ENCODE measurements around the gene SUMO3.

Gene SUMO3

DNA sequence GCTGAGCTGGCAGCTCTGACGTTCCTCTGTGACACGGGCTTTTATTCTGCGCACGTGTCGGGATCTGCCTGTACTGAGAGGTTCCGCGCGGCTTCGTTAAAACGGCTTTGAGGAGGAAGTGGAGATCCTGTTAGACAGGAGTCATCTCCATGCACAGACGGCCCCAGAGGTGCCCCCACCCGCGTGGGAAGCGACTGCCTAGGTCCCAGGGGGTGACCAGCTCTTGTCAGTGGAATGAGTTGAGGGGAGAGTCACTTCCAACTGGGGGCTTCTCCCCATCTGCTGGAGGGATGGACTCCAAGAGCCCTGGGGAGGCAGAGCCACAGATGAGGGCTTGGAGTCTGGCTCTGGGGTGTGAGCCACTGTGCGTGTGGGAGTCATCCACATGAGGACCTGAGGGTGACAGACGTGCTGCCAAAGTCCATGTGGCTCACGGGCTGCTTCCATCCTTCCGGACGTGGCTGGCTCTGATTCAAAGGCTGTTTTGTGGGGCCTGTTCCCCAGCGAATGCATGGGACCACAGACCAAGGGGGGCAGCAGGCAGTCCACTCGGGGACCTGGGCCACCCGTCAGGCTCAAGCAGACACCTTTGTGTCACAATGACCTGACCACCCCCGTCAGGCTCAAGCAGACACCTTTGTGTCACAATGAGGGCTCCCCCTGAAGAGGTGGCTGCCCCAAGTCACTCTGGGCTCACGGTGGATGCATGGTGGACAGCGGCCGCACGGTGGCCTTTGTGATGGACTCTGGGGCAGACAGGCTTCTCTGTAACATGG is 28.8 kb upstream of the SUMO3 start:
- DNase-seq (ENCODE audit: low read depth) = no peak
- H3K4me3 ChIP-seq (ENCODE audit: low read depth, low read length) = no peak overlapping the region
- TF ChIP-seq CTCF (conservative IDR thresholded peaks at IDR 0.05; ENCODE audit: low read depth, low read length) = no peak

DNA sequence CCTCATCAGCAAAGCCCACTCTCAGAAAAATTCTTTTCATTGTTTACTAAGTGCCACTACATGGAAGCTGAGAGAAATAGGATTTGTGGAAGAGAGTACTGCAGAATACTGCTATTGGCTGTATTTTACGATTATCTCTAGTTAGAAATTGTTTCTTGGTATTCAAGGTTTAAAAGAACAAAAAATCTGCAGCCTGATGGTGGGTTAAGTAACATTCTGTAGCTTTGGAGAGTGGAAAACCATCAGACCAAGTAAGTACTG is 28.3 kb upstream of the SUMO3 start:
- peak overlapping the region; percentile 44 for H3K4me3 ChIP-seq (ENCODE audit: low read depth, low read length)
- peak; percentile 30 for DNase-seq (ENCODE audit: low read depth)

DNA sequence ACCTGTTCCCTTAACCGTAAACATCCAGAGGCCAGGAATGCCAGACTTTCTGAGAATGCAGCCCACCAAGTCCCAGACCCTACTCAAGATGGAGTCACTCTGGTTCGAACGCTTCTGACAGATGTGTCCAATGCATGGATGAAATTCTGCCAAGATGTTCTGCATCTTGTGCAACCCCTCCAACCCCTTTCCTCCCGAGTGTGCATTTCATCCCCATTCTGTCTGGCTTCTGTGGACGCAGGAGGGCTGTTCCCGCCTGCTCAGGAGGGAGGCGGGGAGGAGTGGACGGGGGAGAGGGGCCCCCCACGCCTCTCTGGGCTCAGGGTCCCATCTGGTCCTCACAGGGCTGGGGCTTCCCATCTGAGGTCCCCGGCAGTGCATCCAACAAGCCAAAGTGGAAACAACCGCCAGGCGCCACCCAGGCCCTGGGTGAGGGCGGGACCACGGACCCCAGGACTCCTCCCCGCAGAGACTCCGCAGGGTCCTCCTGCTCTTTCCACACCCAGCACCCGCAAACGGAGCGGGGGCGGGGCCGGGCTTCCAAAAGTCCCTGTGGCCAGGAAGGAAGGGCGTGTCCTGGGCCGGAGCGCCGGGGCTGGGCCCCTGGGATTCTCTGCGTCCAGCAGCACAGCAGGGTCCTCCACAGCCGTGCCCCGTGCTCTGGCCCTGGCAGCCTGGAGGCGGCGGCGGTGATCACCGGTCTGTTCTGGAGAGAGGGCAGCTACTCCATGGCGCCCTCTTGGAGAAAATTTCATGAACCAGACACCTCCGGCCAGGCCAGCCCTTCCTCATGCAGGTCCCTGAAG is 27.8 kb upstream of the SUMO3 start:
- DNase-seq (ENCODE audit: low read depth) = peak; percentile 72
- H3K4me3 ChIP-seq (ENCODE audit: low read depth, low read length) = peak overlapping the region; percentile 44
- TF ChIP-seq CTCF (conservative IDR thresholded peaks at IDR 0.05; ENCODE audit: low read depth, low read length) = peak; percentile 56

More for the DNA sequence above, 28.3 kb upstream of the SUMO3 start:
- no peak for TF ChIP-seq CTCF (conservative IDR thresholded peaks at IDR 0.05; ENCODE audit: low read depth, low read length)

DNA sequence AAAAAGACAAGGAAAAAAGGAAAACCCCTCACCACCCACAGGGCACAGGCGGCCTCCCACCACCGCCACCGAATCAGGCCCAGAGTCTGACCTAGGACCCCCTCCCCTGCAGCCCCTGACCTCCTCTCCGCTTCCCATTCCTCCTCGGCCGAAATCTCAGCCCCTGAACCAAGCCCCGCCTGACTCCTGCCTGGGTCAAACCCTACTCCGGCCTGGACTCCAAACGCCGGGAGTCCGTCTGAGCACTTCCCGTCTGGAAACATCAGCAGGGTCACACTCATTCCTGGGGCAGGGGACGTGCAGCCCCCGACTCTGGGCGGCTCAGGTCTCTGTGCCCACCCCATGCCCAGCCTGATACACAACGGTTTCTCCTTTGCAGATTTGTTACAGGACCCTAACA is 26.4 kb upstream of the SUMO3 start:
- TF ChIP-seq CTCF (conservative IDR thresholded peaks at IDR 0.05; ENCODE audit: low read depth, low read length) = no peak
- H3K4me3 ChIP-seq (ENCODE audit: low read depth, low read length) = no peak overlapping the region
- DNase-seq (ENCODE audit: low read depth) = no peak

DNA sequence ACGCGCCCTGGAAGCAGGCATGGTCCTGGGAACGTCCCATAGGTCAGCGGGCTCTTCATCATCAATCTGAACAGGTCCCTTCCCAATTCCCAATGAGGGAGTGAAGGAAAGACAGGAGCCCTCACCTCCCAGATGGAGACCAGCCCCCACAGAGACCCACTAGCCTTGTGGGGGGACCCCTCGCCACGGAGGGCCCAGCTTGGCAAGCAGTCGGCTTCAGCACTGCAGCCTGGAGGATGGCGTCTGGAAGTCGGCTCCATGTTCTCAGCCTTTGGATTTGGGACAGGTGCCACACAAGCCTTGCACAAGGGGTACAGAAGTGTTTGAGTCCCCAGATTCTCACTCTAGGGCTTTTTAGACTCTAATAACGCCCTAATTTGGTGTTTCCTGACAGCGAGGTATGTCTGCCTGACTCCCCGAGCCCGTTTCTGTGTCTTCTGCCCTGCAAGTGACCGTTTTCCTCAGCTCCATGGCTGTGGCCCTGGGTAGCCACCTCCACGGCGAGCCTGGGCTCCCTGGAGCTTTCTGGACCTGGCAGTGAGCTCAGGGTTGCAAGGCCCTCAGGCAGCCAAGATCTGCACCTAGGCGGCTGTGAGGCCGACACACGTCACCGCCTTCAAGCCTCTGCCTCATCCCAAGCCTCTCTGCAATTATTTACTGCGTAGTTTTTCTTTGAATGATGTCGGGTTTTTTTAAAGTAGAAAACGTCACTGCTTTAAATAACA is 25.0 kb upstream of the SUMO3 start:
- no peak for DNase-seq (ENCODE audit: low read depth)
- H3K4me3 ChIP-seq (ENCODE audit: low read depth, low read length) = no peak overlapping the region
- TF ChIP-seq CTCF (conservative IDR thresholded peaks at IDR 0.05; ENCODE audit: low read depth, low read length) = no peak

DNA sequence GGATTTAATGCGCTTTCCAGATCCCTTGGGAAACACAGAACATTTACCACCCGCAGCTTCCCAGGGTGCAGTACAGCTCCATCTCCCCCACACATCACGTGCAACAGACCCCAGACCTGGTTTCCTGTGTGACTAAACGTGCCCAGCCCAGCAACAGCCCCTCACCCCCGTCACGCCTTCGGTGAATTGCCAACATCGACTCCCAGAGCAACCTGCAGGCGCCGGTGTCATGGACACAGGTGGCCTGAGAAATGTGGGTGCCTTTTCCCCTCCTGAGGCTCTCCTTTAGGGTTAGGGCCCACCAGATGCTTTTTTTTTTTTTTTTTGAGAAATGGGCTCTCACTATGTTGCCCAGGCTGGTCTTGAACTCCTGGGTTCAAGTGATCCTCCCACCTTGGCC is 24.2 kb upstream of the SUMO3 start:
- no peak overlapping the region for H3K4me3 ChIP-seq (ENCODE audit: low read depth, low read length)
- no peak for DNase-seq (ENCODE audit: low read depth)
- TF ChIP-seq CTCF (conservative IDR thresholded peaks at IDR 0.05; ENCODE audit: low read depth, low read length) = no peak
